ENCODE data around the gene FGFR2. TPM values are rescaled to one million over a fixed set of nuclear protein-coding genes. Genes with fewer than 3 reads are reported as not detected.

The FGFR2 gene
- total RNA-seq, 1 donor from 2014 or later: 8.0 TPM

DNA sequence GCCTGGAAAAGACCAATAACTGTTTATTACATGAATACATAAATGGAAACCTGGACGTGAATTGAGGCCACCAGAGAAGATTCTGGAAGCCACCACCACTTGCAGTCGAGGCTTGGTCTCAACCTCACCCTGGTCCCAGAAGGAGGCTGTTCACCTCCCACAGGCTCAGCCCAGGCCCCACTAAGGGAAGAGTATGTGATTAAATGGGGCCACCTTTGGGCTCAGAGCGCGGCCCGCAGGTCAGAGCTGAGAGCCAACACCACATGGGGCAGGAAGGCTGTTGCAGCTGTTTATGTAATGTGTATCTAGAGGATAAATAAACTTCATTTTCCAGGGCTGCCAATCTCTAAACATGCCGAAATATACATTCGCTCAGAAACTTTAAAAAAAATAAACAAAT, 17.6 kb upstream of the FGFR2 start:
- TF ChIP-seq, protein P1, sequence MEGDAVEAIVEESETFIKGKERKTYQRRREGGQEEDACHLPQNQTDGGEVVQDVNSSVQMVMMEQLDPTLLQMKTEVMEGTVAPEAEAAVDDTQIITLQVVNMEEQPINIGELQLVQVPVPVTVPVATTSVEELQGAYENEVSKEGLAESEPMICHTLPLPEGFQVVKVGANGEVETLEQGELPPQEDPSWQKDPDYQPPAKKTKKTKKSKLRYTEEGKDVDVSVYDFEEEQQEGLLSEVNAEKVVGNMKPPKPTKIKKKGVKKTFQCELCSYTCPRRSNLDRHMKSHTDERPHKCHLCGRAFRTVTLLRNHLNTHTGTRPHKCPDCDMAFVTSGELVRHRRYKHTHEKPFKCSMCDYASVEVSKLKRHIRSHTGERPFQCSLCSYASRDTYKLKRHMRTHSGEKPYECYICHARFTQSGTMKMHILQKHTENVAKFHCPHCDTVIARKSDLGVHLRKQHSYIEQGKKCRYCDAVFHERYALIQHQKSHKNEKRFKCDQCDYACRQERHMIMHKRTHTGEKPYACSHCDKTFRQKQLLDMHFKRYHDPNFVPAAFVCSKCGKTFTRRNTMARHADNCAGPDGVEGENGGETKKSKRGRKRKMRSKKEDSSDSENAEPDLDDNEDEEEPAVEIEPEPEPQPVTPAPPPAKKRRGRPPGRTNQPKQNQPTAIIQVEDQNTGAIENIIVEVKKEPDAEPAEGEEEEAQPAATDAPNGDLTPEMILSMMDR (IDR thresholded peaks at IDR 0.05): no peak
- peaks cover 4% of the 10 kb centered on the region for H3K9me3 Mint-ChIP-seq (ENCODE audit: unreplicated experiment)
- peaks cover 10% of the 10 kb centered on the region for H3K27me3 Mint-ChIP-seq (ENCODE audit: unreplicated experiment)
- DNase-seq (ENCODE audit: extremely low spot score, unreplicated experiment): no peak
- no peaks in the 10 kb centered on the region for H3K36me3 Mint-ChIP-seq (ENCODE audit: unreplicated experiment)
- no peaks in the 10 kb centered on the region for H3K4me1 Mint-ChIP-seq (ENCODE audit: unreplicated experiment)
- no peak overlapping the region for H3K4me3 Mint-ChIP-seq (ENCODE audit: unreplicated experiment)
- no peak overlapping the region for H3K27ac Mint-ChIP-seq (ENCODE audit: unreplicated experiment)

- peaks cover 9% of the 10 kb centered on the region for H3K27me3 Mint-ChIP-seq (ENCODE audit: unreplicated experiment)
- no peaks in the 10 kb centered on the region for H3K4me1 Mint-ChIP-seq (ENCODE audit: unreplicated experiment)
- H3K36me3 Mint-ChIP-seq (ENCODE audit: unreplicated experiment): no peaks in the 10 kb centered on the region
- TF ChIP-seq, protein P1 (IDR thresholded peaks at IDR 0.05): no peak
- DNase-seq (ENCODE audit: extremely low spot score, unreplicated experiment): no peak
- peaks cover 4% of the 10 kb centered on the region for H3K9me3 Mint-ChIP-seq (ENCODE audit: unreplicated experiment)
- H3K4me3 Mint-ChIP-seq (ENCODE audit: unreplicated experiment): no peak overlapping the region
- no peak overlapping the region for H3K27ac Mint-ChIP-seq (ENCODE audit: unreplicated experiment)
Measured at GRCh38 chr10:121615435-121615793, 17.2 kb upstream of the FGFR2 start.

DNA sequence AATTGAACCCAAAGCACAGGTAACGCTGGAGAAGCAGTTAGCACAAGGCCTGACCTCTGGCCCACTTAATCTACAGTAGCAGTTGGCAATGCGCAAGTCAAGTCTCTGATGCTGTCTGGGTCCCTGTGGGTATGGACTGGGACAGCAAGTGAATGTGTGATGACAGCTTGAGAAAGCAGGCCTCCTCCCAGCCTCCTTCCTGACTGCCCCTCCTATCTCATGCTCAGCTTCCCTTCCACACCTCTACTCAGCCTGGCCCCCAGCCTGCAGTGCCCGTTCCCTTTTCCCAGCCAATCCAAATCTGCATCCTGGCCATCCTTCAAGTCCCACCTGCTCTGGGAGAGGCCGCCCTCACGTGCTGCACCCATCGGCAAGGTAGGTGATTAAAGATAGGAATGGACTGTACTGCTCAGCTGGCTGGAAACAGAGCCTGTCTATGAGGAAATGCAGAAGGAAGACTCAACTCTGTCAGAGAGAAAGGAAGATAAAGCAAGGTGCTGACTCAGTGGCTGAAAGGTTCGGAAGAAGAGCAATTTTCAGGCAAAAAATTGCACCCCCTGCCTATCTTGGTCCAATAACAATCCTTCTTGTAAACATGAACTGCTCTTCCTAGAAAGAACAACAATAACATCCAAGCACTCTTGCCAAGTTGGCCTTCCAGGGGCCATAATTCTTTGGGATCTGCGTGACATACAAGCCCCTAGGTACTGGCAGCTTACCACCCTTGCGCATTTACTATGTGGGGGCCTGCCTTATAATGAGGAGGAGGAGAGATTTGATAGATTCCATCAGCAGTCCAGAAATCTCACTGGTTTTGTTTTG, 16.6 kb upstream of the FGFR2 start:
- H3K9me3 Mint-ChIP-seq (ENCODE audit: unreplicated experiment): peaks cover 4% of the 10 kb centered on the region
- no peaks in the 10 kb centered on the region for H3K36me3 Mint-ChIP-seq (ENCODE audit: unreplicated experiment)
- H3K4me3 Mint-ChIP-seq (ENCODE audit: unreplicated experiment): no peak overlapping the region
- peaks cover 9% of the 10 kb centered on the region for H3K27me3 Mint-ChIP-seq (ENCODE audit: unreplicated experiment)
- no peak overlapping the region for H3K27ac Mint-ChIP-seq (ENCODE audit: unreplicated experiment)
- DNase-seq (ENCODE audit: extremely low spot score, unreplicated experiment): no peak
- TF ChIP-seq, protein P1 (IDR thresholded peaks at IDR 0.05): no peak
- no peaks in the 10 kb centered on the region for H3K4me1 Mint-ChIP-seq (ENCODE audit: unreplicated experiment)

- H3K9me3 Mint-ChIP-seq (ENCODE audit: unreplicated experiment): peaks cover 2% of the 10 kb centered on the region
- no peak overlapping the region for H3K27ac Mint-ChIP-seq (ENCODE audit: unreplicated experiment)
- peaks cover 8% of the 10 kb centered on the region for H3K27me3 Mint-ChIP-seq (ENCODE audit: unreplicated experiment)
- TF ChIP-seq, protein P1 (IDR thresholded peaks at IDR 0.05): no peak
- peaks cover 2% of the 10 kb centered on the region for H3K4me1 Mint-ChIP-seq (ENCODE audit: unreplicated experiment)
- no peaks in the 10 kb centered on the region for H3K36me3 Mint-ChIP-seq (ENCODE audit: unreplicated experiment)
- no peak overlapping the region for H3K4me3 Mint-ChIP-seq (ENCODE audit: unreplicated experiment)
- DNase-seq (ENCODE audit: extremely low spot score, unreplicated experiment): no peak
Measured at GRCh38 chr10:121613456-121613855, 15.2 kb upstream of the FGFR2 start.

GRCh38 chr10:121611393-121612159, 13.3 kb upstream of the FGFR2 start:
- H3K4me1 Mint-ChIP-seq (ENCODE audit: unreplicated experiment): peaks cover 4% of the 10 kb centered on the region
- DNase-seq (ENCODE audit: extremely low spot score, unreplicated experiment): no peak
- peak overlapping the region; percentile 12 for H3K27ac Mint-ChIP-seq (ENCODE audit: unreplicated experiment)
- TF ChIP-seq, protein P1 (IDR thresholded peaks at IDR 0.05): no peak
- no peaks in the 10 kb centered on the region for H3K9me3 Mint-ChIP-seq (ENCODE audit: unreplicated experiment)
- peaks cover 6% of the 10 kb centered on the region for H3K27me3 Mint-ChIP-seq (ENCODE audit: unreplicated experiment)
- H3K36me3 Mint-ChIP-seq (ENCODE audit: unreplicated experiment): no peaks in the 10 kb centered on the region
- no peak overlapping the region for H3K4me3 Mint-ChIP-seq (ENCODE audit: unreplicated experiment)

Data from osteocyte (in vitro differentiated cells).